OCI-LY7 (cell line): ENCODE data around the gene SPOP. TPM values are rescaled to one million over a fixed set of nuclear protein-coding genes. Genes with fewer than 3 reads are reported as not detected.
A peak's percentile ranks its signal among the peaks of the same experiment; 100 is the strongest.

Source experiments
- BruUV-seq: library from RNA; stranded (reverse); fragments of 400-500 nt; replicated peaks from 2 replicates; lab custom pipeline; 2021; lab: Mats Ljungman, UMichigan
- CTCF ChIA-PET: fragments of 300-600 bp; sonication (Branson Sonifier 250); formaldehyde crosslinking; loops from one replicate; lab custom pipeline; 2022; ENCODE audit warnings: antibody characterized with exemption; ENCODE audit not compliant: unreplicated experiment; lab: Charles Lee
- POLR2A ChIA-PET: fragments of 300-600 bp; sonication (Branson Sonifier 250); formaldehyde crosslinking; loops from one replicate; lab custom pipeline; 2022; ENCODE audit warnings: antibody characterized with exemption; lab: Charles Lee
- DNase-seq: peaks from one replicate; pipeline ENCODE4 v3.0.0-alpha.2; 2015; ENCODE audit warnings: low spot score
- H2AFZ ChIP-seq: fragments of 200-600 bp; sonication (generic), shearing (Covaris generic); 2 replicates; pipeline ENCODE4 v1.6.1; 2014; ENCODE audit warnings: mild to moderate bottlenecking, antibody characterized with exemption, low read length, moderate library complexity
- H3K27ac ChIP-seq: fragments of 200-600 bp; sonication (generic); 2 replicates; pipeline ENCODE4 v1.5.1; 2014; ENCODE audit warnings: mixed run types, low read depth, mild to moderate bottlenecking, moderate library complexity, low read length, inconsistent platforms; ENCODE audit not compliant: poor library complexity, severe bottlenecking
- H3K36me3 ChIP-seq: fragments of 200-600 bp; sonication (generic); 2 replicates; pipeline ENCODE4 v1.6.1; 2014; ENCODE audit warnings: mild to moderate bottlenecking, antibody characterized with exemption, low read length, moderate library complexity, mixed read lengths; ENCODE audit not compliant: insufficient read depth
- H3K4me1 ChIP-seq: fragments of 200-600 bp; sonication (generic); 2 replicates; pipeline ENCODE4 v1.5.1; 2014; ENCODE audit warnings: mild to moderate bottlenecking, low read length; ENCODE audit not compliant: insufficient read depth, poor library complexity, severe bottlenecking
- H3K4me2 ChIP-seq: fragments of 200-600 bp; sonication (generic); 2 replicates; pipeline ENCODE4 v1.6.1; 2014; ENCODE audit warnings: mild to moderate bottlenecking, low read length
- H3K4me3 ChIP-seq: fragments of 200-600 bp; sonication (generic); 2 replicates; pipeline ENCODE4 v1.5.1; 2014; ENCODE audit warnings: mild to moderate bottlenecking, low read depth, low read length; ENCODE audit not compliant: poor library complexity, severe bottlenecking
- H3K79me2 ChIP-seq: fragments of 200-600 bp; sonication (generic); 2 replicates; pipeline ENCODE4 v1.6.1; 2016; ENCODE audit warnings: low read depth, mild to moderate bottlenecking, low read length, moderate library complexity, mixed read lengths; ENCODE audit not compliant: insufficient read depth
- H3K9me2 ChIP-seq: fragments of 200-600 bp; sonication (generic); 2 replicates; pipeline ENCODE4 v1.6.1; 2016; ENCODE audit warnings: mild to moderate bottlenecking, low read length, mixed read lengths; ENCODE audit not compliant: insufficient read depth
- H3K9me3 ChIP-seq: fragments of 200-600 bp; sonication (generic); 2 replicates; pipeline ENCODE4 v1.6.1; 2014; ENCODE audit warnings: mild to moderate bottlenecking, mixed run types, low read length, mixed read lengths
- H4K20me1 ChIP-seq: fragments of 200-600 bp; sonication (generic); 2 replicates; pipeline ENCODE4 v1.6.1; 2014; ENCODE audit warnings: mild to moderate bottlenecking, antibody characterized with exemption, low read length, moderate library complexity, mixed read lengths; ENCODE audit not compliant: insufficient read depth
- EZH2phosphoT487 ChIP-seq: fragments of 200-600 bp; sonication (generic); IDR thresholded peaks from 2 replicates; pipeline ENCODE4 v1.6.1; 2018; ENCODE audit warnings: low read depth, borderline replicate concordance, mild to moderate bottlenecking, mixed run types, antibody characterized with exemption, low read length, moderate library complexity, mixed read lengths
- intact Hi-C: fragments of 100-400 bp; cut with micrococcal nuclease; formaldehyde crosslinking; loops from one replicate; pipeline ENCODE4 v1.10.0; 2022; ENCODE audit not compliant: unreplicated experiment
- total RNA-seq, 2 experiments: library from RNA; depleted of rRNA in 1 of 2; stranded (reverse); fragments of >200 nt in 1 of 2; shearing (Covaris generic) in 1 of 2; gene quantifications; 2 replicates each; pipeline ENCODE4 v1.2.3, GENCODE V29; 2014 to 2022
- TF ChIP-seq, protein P1 (sequence below): fragments of 200-600 bp; sonication (generic); conservative IDR thresholded peaks from 2 replicates; pipeline ENCODE4 v1.5.1; 2014; ENCODE audit warnings: mild to moderate bottlenecking, antibody characterized with exemption, low read length, moderate library complexity, mixed read lengths

SPOP gene
- total RNA-seq, 2 experiments from 2014 or later, result 37.8 to 69.0 TPM

DNA sequence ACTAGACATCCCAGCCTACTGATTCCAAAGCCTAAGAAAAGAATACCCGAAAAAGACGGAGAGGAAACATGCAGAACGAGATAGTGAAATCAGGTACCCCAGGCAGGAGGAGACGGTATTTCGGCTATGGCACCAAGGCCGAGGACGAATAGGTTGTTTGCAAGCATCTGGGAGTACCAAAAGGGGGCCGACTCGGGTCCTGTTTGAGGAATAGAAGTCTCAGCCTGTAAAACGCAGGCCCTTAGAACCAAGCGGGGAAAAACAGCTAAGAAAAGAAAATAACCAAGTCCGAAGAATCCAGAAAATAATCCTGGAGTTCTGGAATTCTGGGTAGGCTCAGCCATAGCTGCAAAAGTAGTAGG, 29.3 kb upstream of the SPOP start:
- no peaks in the 10 kb centered on the region for H3K9me2 ChIP-seq
- peak overlapping the region; percentile 53 for H3K27ac ChIP-seq
- H3K36me3 ChIP-seq, result peaks cover 57% of the 10 kb centered on the region
- H3K4me1 ChIP-seq, result peaks cover 19% of the 10 kb centered on the region
- H3K9me3 ChIP-seq, result no peaks in the 10 kb centered on the region
- H4K20me1 ChIP-seq, result no peaks in the 10 kb centered on the region
- no peak for TF ChIP-seq EZH2phosphoT487
- TF ChIP-seq, protein P1, sequence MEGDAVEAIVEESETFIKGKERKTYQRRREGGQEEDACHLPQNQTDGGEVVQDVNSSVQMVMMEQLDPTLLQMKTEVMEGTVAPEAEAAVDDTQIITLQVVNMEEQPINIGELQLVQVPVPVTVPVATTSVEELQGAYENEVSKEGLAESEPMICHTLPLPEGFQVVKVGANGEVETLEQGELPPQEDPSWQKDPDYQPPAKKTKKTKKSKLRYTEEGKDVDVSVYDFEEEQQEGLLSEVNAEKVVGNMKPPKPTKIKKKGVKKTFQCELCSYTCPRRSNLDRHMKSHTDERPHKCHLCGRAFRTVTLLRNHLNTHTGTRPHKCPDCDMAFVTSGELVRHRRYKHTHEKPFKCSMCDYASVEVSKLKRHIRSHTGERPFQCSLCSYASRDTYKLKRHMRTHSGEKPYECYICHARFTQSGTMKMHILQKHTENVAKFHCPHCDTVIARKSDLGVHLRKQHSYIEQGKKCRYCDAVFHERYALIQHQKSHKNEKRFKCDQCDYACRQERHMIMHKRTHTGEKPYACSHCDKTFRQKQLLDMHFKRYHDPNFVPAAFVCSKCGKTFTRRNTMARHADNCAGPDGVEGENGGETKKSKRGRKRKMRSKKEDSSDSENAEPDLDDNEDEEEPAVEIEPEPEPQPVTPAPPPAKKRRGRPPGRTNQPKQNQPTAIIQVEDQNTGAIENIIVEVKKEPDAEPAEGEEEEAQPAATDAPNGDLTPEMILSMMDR, result peak; percentile 47; the same call in 1 of the 2 replicates
- peak overlapping the region; percentile 10; the same call in 1 of the 2 replicates for H2AFZ ChIP-seq
- peak; percentile 50 for DNase-seq
- POLR2A ChIA-PET, result interaction anchor here (0.6 to 1.6 kb wide), 5 partner anchors 9 to 445 kb away, joined by 3 to 5 read pairs (median 3); no protein-coding TSS in a partner anchor
- CTCF ChIA-PET, result no interaction called here
- no TSS peak for BruUV-seq
- intact Hi-C loops, result loop anchor here (5.0 to 10.0 kb wide), 3 partner anchors 145 to 292 kb away; partner anchors contain the start of genes DLX3 and PHB1
- peaks cover 15% of the 10 kb centered on the region; the same call in 1 of the 2 replicates for H3K79me2 ChIP-seq
- peak overlapping the region; percentile 96 for H3K4me3 ChIP-seq
- H3K4me2 ChIP-seq, result peak overlapping the region; percentile 96

DNA sequence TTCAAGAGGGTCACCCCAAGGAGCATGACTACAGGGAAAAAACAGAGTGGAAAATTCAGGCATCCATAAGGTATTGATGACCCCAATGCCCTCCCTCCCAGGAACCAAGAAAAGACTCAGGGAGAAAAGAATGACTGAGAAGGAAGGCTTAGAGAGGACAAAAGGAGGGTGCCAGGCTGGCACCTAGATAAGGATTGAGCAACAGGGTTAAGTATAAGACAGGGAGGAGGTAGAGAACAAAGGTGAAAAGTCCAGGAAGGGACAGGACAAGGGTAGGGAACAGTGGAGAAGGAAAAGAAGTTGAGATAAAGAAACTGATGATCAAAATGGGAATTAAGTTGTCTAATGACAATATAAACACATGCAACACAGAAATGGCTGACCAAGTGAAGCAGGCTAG, 27.4 kb upstream of the SPOP start:
- H3K36me3 ChIP-seq, result peaks cover 59% of the 10 kb centered on the region
- H3K27ac ChIP-seq, result no peak overlapping the region
- no peak overlapping the region for H3K4me2 ChIP-seq
- peaks cover 15% of the 10 kb centered on the region; the same call in 1 of the 2 replicates for H3K79me2 ChIP-seq
- no peak overlapping the region for H3K4me3 ChIP-seq
- H3K4me1 ChIP-seq, result peaks cover 19% of the 10 kb centered on the region
- POLR2A ChIA-PET, result interaction anchor here (0.6 kb wide), 1 partner anchor 168 kb away, joined by 6 read pairs; no protein-coding TSS in a partner anchor
- TF ChIP-seq EZH2phosphoT487, result no peak
- TF ChIP-seq, protein P1, result no peak
- H2AFZ ChIP-seq, result no peak overlapping the region
- no peaks in the 10 kb centered on the region for H4K20me1 ChIP-seq
- CTCF ChIA-PET, result no interaction called here
- no peak for DNase-seq
- intact Hi-C loops, result loop anchor here (5.0 to 10.0 kb wide), 3 partner anchors 147 to 292 kb away; partner anchors contain the start of genes DLX3 and PHB1
- no peaks in the 10 kb centered on the region for H3K9me3 ChIP-seq
- no peaks in the 10 kb centered on the region for H3K9me2 ChIP-seq
- BruUV-seq, result no TSS peak
